DMS 273 (cell line): ENCODE results near the gene CALN1.
"Not testable (repeated sequence)": the region's sequence is repeated elsewhere in the genome, so short reads cannot be mapped to it uniquely, and the experiment has no call there.

ENCODE experiments used
- DNase-seq: peaks from one replicate; lab custom pipeline; 2025; ENCODE audit not compliant: unreplicated experiment; lab: John Stamatoyannopoulos, UW

Gene CALN1

GRCh38 chr7:71754828-71755227, 657.3 kb downstream of the CALN1 start:
- no peak for DNase-seq

- DNase-seq, result peak; percentile 49
These were observed 658.0 kb downstream of the CALN1 start for GRCh38 chr7:71753956-71754664.

GRCh38 chr7:71753236-71753635, 658.9 kb downstream of the CALN1 start:
- no peak for DNase-seq

GRCh38 chr7:71752171-71752935, 659.8 kb downstream of the CALN1 start:
- DNase-seq, result peak; percentile 95

- DNase-seq, result no peak
These were observed 661.8 kb downstream of the CALN1 start for GRCh38 chr7:71750290-71750689.

GRCh38 chr7:71746006-71746405, 666.1 kb downstream of the CALN1 start:
- peak; percentile 93 for DNase-seq

- no peak for DNase-seq
These were observed 672.0 kb downstream of the CALN1 start for GRCh38 chr7:71740174-71740560.

- no peak for DNase-seq
These were observed 672.5 kb downstream of the CALN1 start for GRCh38 chr7:71739520-71740173.

GRCh38 chr7:71737931-71738540, 674.1 kb downstream of the CALN1 start:
- DNase-seq, result not testable (repeated sequence)

- peak; percentile 94 for DNase-seq
These were observed 676.1 kb downstream of the CALN1 start for GRCh38 chr7:71735961-71736556.

- peak; percentile 99 for DNase-seq
These were observed 678.8 kb downstream of the CALN1 start for GRCh38 chr7:71733107-71733870.

- DNase-seq, result no peak
These were observed 680.4 kb downstream of the CALN1 start for GRCh38 chr7:71731740-71732139.
